Endothelial cell (in vitro differentiated cells): Measurements from ENCODE around the gene TRAF3IP1. TPM values are rescaled to one million over a fixed set of nuclear protein-coding genes. Genes with fewer than 3 reads are reported as not detected.

Experiments used
- DNase-seq: peaks from one replicate; pipeline ENCODE4 v3.0.0; 2021; ENCODE audit warnings: low spot score
- H3K27ac Mint-ChIP-seq: one replicate; pipeline ENCODE4 v1.8.0; 2021; ENCODE audit warnings: mixed read lengths, inconsistent platforms; ENCODE audit not compliant: unreplicated experiment
- H3K27me3 Mint-ChIP-seq: one replicate; pipeline ENCODE4 v1.8.0; 2021; ENCODE audit warnings: mild to moderate bottlenecking, moderate library complexity, mixed read lengths, inconsistent platforms; ENCODE audit not compliant: unreplicated experiment
- H3K36me3 Mint-ChIP-seq: one replicate; pipeline ENCODE4 v1.8.0; 2021; ENCODE audit warnings: mild to moderate bottlenecking, low read depth, mixed read lengths, inconsistent platforms; ENCODE audit not compliant: unreplicated experiment
- H3K4me1 Mint-ChIP-seq: one replicate; pipeline ENCODE4 v1.8.0; 2021; ENCODE audit warnings: mild to moderate bottlenecking, mixed read lengths, inconsistent platforms; ENCODE audit not compliant: unreplicated experiment
- H3K4me3 Mint-ChIP-seq: one replicate; pipeline ENCODE4 v1.8.0; 2021; ENCODE audit warnings: mild to moderate bottlenecking, mixed read lengths, inconsistent platforms; ENCODE audit not compliant: unreplicated experiment
- H3K9me3 Mint-ChIP-seq: one replicate; pipeline ENCODE4 v1.8.0; 2021; ENCODE audit warnings: mixed read lengths, inconsistent platforms; ENCODE audit not compliant: unreplicated experiment
- total RNA-seq: library from RNA; stranded (reverse); fragmentation: NEBNext Ultra II Directional; extraction: Animal tissue kit (Norgen Biotek cat#: 25700); gene quantifications from one replicate; pipeline ENCODE4 v1.2.1, GENCODE V29; 2021; ENCODE audit not compliant: unreplicated experiment
- TF ChIP-seq, protein P1 (sequence below): fragments of 200-600 bp; sonication (generic); IDR thresholded peaks from one replicate; pipeline ENCODE4 v1.5.0; 2021; ENCODE audit warnings: antibody characterized with exemption; ENCODE audit not compliant: unreplicated experiment

TRAF3IP1 gene
- total RNA-seq, 1 donor from 2014 or later: 17.1 TPM

DNA sequence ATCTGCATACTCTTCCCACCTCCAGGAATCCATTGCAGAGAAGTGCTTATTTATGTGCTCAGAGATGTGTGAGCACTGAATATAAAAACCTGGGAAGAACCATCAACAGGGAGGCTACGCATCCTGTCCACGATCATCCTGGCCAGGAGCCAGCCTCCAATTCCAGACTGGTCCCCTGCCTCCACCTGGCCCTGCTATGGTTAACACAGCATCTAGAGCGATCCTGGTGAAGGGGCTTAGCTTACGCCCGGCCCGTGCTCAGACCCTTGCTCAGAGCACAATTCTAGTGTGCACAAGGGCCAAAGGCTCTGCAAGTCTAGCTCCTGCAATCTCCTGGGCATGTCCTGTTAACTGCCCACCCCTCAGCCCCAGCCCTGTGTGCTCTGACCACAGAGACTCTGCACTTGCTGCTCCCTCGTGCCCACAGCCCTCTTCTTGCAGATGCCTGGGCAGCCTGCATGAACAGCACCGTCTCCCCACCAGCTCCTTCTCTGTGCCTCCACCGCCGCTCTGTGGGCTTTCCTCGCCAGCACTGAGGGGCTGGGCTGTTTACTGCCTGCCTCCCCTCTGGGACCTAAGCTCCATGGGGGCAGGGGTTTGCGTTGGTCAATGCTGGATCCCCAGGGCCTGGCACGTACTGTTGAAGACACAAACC, 38.4 kb upstream of the TRAF3IP1 start:
- Mint-ChIP-seq H3K4me3 (no peak overlapping the region), H3K27ac (no peak overlapping the region), H3K27me3 (peaks cover 7% of the 10 kb centered on the region), H3K36me3 (peaks cover 4% of the 10 kb centered on the region), H3K4me1 (peaks cover 11% of the 10 kb centered on the region), H3K9me3 (no peaks in the 10 kb centered on the region)
- DNase-seq: no peak
- TF ChIP-seq, protein P1, sequence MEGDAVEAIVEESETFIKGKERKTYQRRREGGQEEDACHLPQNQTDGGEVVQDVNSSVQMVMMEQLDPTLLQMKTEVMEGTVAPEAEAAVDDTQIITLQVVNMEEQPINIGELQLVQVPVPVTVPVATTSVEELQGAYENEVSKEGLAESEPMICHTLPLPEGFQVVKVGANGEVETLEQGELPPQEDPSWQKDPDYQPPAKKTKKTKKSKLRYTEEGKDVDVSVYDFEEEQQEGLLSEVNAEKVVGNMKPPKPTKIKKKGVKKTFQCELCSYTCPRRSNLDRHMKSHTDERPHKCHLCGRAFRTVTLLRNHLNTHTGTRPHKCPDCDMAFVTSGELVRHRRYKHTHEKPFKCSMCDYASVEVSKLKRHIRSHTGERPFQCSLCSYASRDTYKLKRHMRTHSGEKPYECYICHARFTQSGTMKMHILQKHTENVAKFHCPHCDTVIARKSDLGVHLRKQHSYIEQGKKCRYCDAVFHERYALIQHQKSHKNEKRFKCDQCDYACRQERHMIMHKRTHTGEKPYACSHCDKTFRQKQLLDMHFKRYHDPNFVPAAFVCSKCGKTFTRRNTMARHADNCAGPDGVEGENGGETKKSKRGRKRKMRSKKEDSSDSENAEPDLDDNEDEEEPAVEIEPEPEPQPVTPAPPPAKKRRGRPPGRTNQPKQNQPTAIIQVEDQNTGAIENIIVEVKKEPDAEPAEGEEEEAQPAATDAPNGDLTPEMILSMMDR: no peak

DNA sequence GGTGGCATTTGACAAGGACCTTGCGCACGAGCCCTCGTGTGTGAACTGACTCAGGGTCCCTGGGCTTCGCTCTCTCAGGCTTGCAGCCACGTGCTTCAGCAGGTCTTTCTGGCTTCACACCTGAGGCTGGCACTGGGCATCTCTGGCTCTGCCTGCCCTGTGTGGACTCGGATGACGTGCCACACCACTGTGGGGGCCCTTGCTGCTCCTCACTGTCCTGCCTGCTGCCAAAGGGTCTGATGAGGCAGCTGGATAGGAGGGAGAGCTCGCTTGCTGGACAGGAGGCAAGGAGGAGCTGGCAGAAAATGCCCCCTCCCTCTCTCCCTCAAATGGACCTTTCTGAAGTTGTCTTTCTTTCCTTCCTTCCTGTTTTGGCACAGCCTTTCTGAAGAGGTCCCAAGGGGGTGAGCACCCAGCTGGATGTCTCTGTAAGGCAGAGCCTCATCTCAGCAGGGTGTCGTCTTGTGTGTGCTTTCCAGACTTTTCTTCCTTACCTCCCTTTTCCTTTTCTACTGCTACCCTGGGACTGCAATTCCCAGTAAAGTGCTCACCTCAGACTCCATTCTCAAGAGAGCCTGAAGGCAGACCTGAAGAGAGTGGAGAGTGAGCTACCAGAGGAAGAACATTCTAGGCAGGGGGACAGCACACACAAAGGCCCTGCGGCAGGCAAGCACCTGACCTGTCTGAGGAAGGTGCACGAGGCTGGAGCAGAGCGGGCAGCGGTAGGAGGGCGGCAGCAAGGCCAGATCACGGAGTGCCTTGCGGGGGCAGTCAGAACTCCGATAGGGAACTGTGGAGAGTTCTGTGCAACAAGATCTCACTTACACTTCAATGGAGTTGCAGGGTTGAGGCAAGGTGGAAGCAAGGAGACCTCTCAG, 37.2 kb upstream of the TRAF3IP1 start:
- TF ChIP-seq, protein P1: no peak
- H3K36me3 Mint-ChIP-seq: peaks cover 4% of the 10 kb centered on the region
- peaks cover 13% of the 10 kb centered on the region for H3K27me3 Mint-ChIP-seq
- no peaks in the 10 kb centered on the region for H3K9me3 Mint-ChIP-seq
- H3K4me1 Mint-ChIP-seq: peaks cover 11% of the 10 kb centered on the region
- DNase-seq: no peak
- H3K27ac Mint-ChIP-seq: no peak overlapping the region
- H3K4me3 Mint-ChIP-seq: no peak overlapping the region

DNA sequence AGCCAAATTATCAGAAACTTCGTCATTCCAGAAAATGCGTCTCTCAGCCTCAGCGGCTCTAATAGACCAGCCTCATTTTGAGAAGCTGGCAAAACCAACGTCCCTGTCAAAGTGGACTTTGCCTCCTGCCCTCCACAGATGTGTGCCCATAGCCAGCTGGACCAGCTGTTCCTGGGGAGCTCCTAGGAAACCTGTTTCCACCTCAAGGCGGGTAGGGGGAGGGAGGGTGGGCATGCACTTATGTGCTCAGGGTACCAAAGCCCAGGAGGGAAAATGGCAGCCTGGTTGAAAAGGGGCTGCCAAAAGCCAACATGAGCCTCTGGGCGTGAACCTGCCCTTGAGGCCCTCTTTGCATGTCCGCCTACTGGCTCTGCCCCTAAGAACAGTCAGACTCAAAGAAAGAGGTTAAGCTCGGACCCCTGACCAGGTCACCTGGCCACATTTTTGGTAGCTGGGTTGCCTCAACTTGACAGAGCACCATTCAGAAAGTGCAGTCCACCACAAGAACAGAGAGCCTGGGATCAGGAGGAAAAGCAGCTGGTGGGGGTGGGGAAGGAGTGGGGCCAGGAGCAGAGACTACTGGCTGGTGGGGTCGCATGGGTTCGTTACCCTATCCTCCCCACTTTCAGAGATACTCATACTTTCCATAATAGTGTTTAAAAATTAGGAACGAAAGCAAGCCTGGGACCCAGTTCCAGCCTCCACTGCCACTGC, 35.4 kb upstream of the TRAF3IP1 start:
- peaks cover 23% of the 10 kb centered on the region for H3K27me3 Mint-ChIP-seq
- H3K4me3 Mint-ChIP-seq: peak overlapping the region; percentile 38
- H3K4me1 Mint-ChIP-seq: peaks cover 19% of the 10 kb centered on the region
- H3K9me3 Mint-ChIP-seq: no peaks in the 10 kb centered on the region
- no peak for DNase-seq
- peak overlapping the region; percentile 89 for H3K27ac Mint-ChIP-seq
- TF ChIP-seq, protein P1: no peak
- H3K36me3 Mint-ChIP-seq: peaks cover 4% of the 10 kb centered on the region

DNA sequence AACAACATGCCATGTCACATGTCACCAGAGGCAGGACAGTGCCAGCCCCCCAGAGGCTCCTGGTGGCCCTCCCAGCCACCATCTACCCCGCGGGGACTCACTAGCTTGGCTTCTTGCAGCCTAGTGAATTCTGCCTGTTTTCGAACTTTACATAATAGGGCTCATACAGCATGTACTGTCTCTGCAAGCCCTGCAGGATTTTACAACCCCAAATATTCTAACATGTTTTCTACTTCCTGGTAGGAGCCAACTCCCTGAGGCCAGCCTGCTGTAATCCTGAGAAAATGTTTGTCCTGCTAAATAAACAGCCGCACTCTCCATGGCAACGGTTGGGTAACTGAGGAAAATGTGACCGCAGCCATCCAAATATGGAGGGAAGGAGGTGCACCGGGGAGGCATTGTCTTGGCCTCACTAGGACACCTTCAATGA, 34.6 kb upstream of the TRAF3IP1 start:
- Mint-ChIP-seq H3K9me3 (no peaks in the 10 kb centered on the region), H3K27ac (peak overlapping the region; percentile 89), H3K36me3 (peaks cover 4% of the 10 kb centered on the region), H3K4me1 (peaks cover 23% of the 10 kb centered on the region), H3K27me3 (peaks cover 26% of the 10 kb centered on the region), H3K4me3 (no peak overlapping the region)
- TF ChIP-seq, protein P1: no peak
- DNase-seq: peak; percentile 46
